ENCODE data around the gene EPHA3.

The EPHA3 gene

DNA sequence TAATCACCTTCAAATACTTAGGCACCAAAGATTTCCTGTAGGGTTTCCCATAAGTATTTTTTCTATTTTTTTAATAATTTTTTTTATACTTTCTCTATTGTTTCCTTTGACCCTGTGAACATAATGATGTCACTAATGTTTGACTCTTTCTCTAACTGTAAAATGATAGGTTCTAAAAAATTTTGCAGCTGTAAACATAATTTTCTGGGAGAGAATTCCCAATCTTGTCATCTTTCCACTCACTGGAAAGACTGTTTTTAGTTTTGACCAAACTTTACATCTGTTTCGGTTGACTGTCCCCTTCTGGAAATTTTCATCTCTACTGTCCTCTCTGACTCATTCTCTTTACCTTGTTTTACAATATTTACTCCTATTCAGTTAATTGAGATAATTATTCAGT, 5.5 kb upstream of the EPHA3 start:
- no peak for DNase-seq
- no peak overlapping the region for H3K27ac Mint-ChIP-seq
- H3K27me3 Mint-ChIP-seq (ENCODE audit: low read depth, poor library complexity), result peaks cover 11% of the 10 kb centered on the region
- TF ChIP-seq, protein P1, sequence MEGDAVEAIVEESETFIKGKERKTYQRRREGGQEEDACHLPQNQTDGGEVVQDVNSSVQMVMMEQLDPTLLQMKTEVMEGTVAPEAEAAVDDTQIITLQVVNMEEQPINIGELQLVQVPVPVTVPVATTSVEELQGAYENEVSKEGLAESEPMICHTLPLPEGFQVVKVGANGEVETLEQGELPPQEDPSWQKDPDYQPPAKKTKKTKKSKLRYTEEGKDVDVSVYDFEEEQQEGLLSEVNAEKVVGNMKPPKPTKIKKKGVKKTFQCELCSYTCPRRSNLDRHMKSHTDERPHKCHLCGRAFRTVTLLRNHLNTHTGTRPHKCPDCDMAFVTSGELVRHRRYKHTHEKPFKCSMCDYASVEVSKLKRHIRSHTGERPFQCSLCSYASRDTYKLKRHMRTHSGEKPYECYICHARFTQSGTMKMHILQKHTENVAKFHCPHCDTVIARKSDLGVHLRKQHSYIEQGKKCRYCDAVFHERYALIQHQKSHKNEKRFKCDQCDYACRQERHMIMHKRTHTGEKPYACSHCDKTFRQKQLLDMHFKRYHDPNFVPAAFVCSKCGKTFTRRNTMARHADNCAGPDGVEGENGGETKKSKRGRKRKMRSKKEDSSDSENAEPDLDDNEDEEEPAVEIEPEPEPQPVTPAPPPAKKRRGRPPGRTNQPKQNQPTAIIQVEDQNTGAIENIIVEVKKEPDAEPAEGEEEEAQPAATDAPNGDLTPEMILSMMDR (IDR thresholded peaks at IDR 0.05), result no peak
- peaks cover 10% of the 10 kb centered on the region for H3K4me1 Mint-ChIP-seq
- no peak overlapping the region for H3K4me3 Mint-ChIP-seq
- no peaks in the 10 kb centered on the region for H3K36me3 Mint-ChIP-seq (ENCODE audit: low read depth)
- H3K9me3 Mint-ChIP-seq, result no peaks in the 10 kb centered on the region

DNA sequence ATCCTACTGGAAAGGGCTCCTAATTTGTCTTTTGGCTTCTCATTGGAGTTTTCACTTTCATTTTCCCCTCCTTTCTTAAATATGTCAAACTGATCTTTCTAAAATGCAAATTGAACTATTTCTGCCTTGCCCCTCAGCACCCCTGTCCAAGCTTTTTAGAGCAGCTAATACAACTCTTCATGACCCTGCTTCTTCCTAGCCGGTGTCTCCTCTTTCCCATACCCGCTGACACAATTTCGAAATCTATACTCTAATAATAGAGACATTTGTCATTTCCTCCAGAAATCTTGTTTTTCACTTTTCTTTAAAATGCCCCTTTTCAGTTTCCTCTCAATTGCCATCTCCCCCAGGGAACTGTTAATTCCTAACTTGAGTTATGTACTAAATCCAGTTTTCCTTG, 2.9 kb upstream of the EPHA3 start:
- no peaks in the 10 kb centered on the region for H3K36me3 Mint-ChIP-seq (ENCODE audit: low read depth)
- no peaks in the 10 kb centered on the region for H3K9me3 Mint-ChIP-seq
- peaks cover 25% of the 10 kb centered on the region for H3K4me1 Mint-ChIP-seq

DNA sequence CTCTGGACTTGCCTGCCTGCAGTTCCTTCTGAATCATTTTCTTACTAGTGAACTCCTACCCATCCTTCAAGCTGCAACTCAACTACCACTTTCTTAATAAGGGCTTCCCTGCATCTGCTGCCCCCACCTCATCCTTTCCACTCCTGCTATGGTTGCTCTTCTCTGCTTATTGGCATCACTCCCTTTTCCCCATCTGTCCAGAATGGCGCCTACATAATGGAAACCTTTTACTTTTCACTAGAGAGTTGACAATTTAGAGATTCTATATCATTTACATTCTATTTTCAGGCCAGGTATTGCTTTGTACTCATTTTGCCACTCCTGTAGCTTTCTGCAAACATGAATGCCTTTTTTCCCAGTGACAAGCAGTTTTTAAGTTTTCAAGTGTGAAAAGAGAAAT, 1.9 kb upstream of the EPHA3 start:
- H3K4me1 Mint-ChIP-seq, result peaks cover 25% of the 10 kb centered on the region
- peaks cover 41% of the 10 kb centered on the region for H3K27me3 Mint-ChIP-seq (ENCODE audit: low read depth, poor library complexity)
- no peak for DNase-seq
- TF ChIP-seq, protein P1 (IDR thresholded peaks at IDR 0.05), result no peak
- no peak overlapping the region for H3K27ac Mint-ChIP-seq
- H3K36me3 Mint-ChIP-seq (ENCODE audit: low read depth), result no peaks in the 10 kb centered on the region
- no peaks in the 10 kb centered on the region for H3K9me3 Mint-ChIP-seq
- H3K4me3 Mint-ChIP-seq, result no peak overlapping the region

More for the DNA sequence above, 2.9 kb upstream of the EPHA3 start:
- H3K27ac Mint-ChIP-seq, result no peak overlapping the region
- peaks cover 31% of the 10 kb centered on the region for H3K27me3 Mint-ChIP-seq (ENCODE audit: low read depth, poor library complexity)
- TF ChIP-seq, protein P1 (IDR thresholded peaks at IDR 0.05), result no peak
- DNase-seq, result no peak
- H3K4me3 Mint-ChIP-seq, result no peak overlapping the region

DNA sequence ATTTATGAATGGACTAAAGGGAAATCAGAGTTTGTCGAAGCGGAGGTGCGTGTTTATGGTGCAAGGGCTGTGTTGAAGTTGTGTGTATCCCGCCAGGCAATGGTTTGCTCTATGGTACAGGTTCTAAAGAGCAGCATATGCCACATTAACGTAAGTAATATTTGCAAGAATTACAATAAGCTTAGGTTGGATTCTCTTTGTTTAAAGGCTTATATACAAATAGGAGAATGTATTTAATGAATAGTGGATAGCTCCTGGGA, 800 bp downstream of the EPHA3 start:
- Mint-ChIP-seq H3K27ac (no peak overlapping the region), H3K4me3 (peak overlapping the region; percentile 85), H3K36me3 (ENCODE audit: low read depth) (no peaks in the 10 kb centered on the region), H3K9me3 (no peaks in the 10 kb centered on the region), H3K27me3 (ENCODE audit: low read depth, poor library complexity) (peaks cover 47% of the 10 kb centered on the region), H3K4me1 (peaks cover 33% of the 10 kb centered on the region)
- peak; percentile 3 for DNase-seq
- TF ChIP-seq, protein P1 (IDR thresholded peaks at IDR 0.05), result no peak

DNA sequence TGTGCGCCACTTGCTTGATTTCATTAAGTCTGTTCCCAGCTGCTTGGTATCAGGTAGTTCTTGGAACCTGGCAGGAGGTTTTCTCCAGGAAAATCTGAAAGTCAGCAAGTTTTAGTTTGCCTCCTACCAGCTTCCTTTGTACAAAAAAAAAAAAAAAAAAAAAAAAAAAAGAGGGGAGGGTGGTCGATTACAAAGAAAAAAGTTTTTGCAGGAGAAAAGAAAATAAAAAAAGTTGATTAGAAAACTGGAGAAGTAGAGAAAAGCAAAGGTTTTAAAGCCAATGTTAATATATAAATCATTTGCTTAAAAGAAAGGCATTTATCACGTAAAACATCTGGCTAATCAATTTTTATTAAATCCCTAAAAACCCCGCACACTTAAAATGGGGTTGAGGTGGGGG, 5.9 kb downstream of the EPHA3 start:
- H3K9me3 Mint-ChIP-seq, result no peaks in the 10 kb centered on the region
- DNase-seq, result no peak
- H3K27me3 Mint-ChIP-seq (ENCODE audit: low read depth, poor library complexity), result peaks cover 48% of the 10 kb centered on the region
- H3K36me3 Mint-ChIP-seq (ENCODE audit: low read depth), result no peaks in the 10 kb centered on the region
- peak overlapping the region; percentile 94 for H3K4me3 Mint-ChIP-seq
- H3K27ac Mint-ChIP-seq, result no peak overlapping the region
- H3K4me1 Mint-ChIP-seq, result peaks cover 43% of the 10 kb centered on the region
- TF ChIP-seq, protein P1 (IDR thresholded peaks at IDR 0.05), result no peak

DNA sequence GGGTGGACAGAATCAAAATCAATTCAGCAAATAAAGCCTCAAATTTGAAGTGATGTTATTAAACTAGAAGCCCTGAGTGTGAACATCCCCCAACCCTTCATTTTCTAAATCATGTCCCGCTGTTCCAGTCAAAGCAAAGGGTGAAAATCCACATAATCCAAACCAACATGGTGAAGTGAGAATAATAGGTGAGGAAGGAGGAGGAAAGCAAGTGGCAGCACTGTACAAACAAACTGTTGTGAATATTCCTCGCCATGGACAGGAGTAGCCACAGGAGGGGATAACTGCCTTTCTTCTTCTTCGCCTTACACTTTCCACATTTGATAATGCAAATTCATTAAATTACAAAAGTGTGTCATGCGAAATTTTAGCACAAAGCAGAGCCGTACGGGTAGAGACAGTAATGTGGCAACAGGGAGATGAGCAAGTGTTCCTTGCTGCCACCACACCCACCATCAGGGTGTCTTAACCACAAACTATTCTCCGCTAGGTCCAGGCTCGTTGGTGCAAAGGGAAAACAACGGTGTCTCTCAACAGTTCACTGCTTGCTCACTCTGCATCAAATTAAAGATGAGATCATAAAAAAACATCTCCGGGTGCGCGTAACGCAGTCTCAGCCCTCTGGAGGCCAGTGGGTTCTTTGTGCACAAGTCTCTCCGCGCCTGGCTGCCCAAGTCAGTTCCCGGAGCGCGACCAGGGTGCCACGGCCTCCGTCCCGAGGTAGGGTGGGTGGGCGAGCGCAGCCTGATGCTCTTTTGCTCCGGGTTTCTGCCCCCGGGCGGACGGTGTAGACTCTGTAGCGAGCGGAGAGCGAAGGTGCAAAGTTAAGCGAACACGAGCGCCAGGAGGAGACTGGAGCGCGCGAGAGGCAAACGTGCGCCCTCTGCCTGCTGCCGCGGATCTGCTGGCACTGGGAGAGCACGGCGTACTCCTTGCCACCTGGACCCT, 6.7 kb downstream of the EPHA3 start:
- H3K4me3 Mint-ChIP-seq, result peak overlapping the region; percentile 94
- no peaks in the 10 kb centered on the region for H3K36me3 Mint-ChIP-seq (ENCODE audit: low read depth)
- TF ChIP-seq, protein P1 (IDR thresholded peaks at IDR 0.05), result peak; percentile 64
- H3K4me1 Mint-ChIP-seq, result peaks cover 41% of the 10 kb centered on the region
- H3K9me3 Mint-ChIP-seq, result no peaks in the 10 kb centered on the region
- peak overlapping the region; percentile 72 for H3K27ac Mint-ChIP-seq
- H3K27me3 Mint-ChIP-seq (ENCODE audit: low read depth, poor library complexity), result peaks cover 41% of the 10 kb centered on the region
- peak; percentile 79 for DNase-seq
